Lower leg skin (tissue), 4 donors: Measurements from ENCODE around the gene PLPP4. TPM values are rescaled to one million over a fixed set of nuclear protein-coding genes. Genes with fewer than 3 reads are reported as not detected.

Source experiments
- DNase-seq, 2 donors: peaks; one replicate each; pipeline ENCODE4 v3.0.0-alpha.2; 2019; ENCODE audit warnings: low spot score in 2 of 2
- H3K4me3 ChIP-seq: fragments of 200-600 bp; sonication (generic); 2 replicates; pipeline ENCODE4 v1.5.1; 2017; ENCODE audit warnings: mild to moderate bottlenecking, low read depth; ENCODE audit not compliant: poor library complexity, severe bottlenecking
- CTCF ChIP-seq, 3 donors: fragments of 450-650 bp; IDR thresholded peaks; one replicate each; pipeline ENCODE4 v1.5.1; 2016; ENCODE audit warnings: antibody characterized with exemption in 3 of 3, mild to moderate bottlenecking in 3 of 3, moderate library complexity in 2 of 3
- POLR2A ChIP-seq, 2 donors: fragments of 450-650 bp; IDR thresholded peaks; one replicate each; pipeline ENCODE4 v1.6.1; 2016 to 2017; ENCODE audit warnings: antibody characterized with exemption in 2 of 2, mild to moderate bottlenecking in 1 of 2, moderate library complexity in 1 of 2
- WGBS, 2 donors: methylation state at CpG; one replicate each; pipeline ENCODE4 v1.1.5; 2018; 5-methylcytosine and 5-hydroxymethylcytosine counted together
- intact Hi-C: fragments of 100-400 bp; cut with DNase I; formaldehyde crosslinking; loops from one replicate; pipeline ENCODE4 v1.15.0; 2023; ENCODE audit warnings: low total_unique reads
- total RNA-seq, 4 donors: library from RNA; depleted of rRNA; stranded (reverse); fragments of >200 nt; gene quantifications; one replicate each; pipeline ENCODE4 v1.1.0, GENCODE V29; 2016

The PLPP4 gene
- total RNA-seq, 4 donors from 2014 or later = 0.29 to 0.42 TPM; not detected in 2

- WGBS, 2 donors = 45% methylated on average over 11 of the region's 11 CpGs
- intact Hi-C loops = no loop called here
- no peak for TF ChIP-seq POLR2A (IDR thresholded peaks at IDR 0.05)
- TF ChIP-seq CTCF (IDR thresholded peaks at IDR 0.05) = no peak
- H3K4me3 ChIP-seq = no peak overlapping the region
- no peak for DNase-seq
These were observed 57.1 kb downstream of the PLPP4 start for GRCh38 chr10:120514035-120514620.

- no peak overlapping the region for H3K4me3 ChIP-seq
- 76 to 84% methylated on average over 2 of the region's 2 CpGs for WGBS, 2 donors
- no peak for DNase-seq
- intact Hi-C loops = no loop called here
- TF ChIP-seq CTCF (IDR thresholded peaks at IDR 0.05) (no peak), POLR2A (IDR thresholded peaks at IDR 0.05) (no peak)
These were observed 57.9 kb downstream of the PLPP4 start for GRCh38 chr10:120514959-120515358.

- DNase-seq = no peak
- no peak overlapping the region for H3K4me3 ChIP-seq
- intact Hi-C loops = no loop called here
- TF ChIP-seq POLR2A (IDR thresholded peaks at IDR 0.05) (no peak), CTCF (IDR thresholded peaks at IDR 0.05) (no peak)
- WGBS, 2 donors = 82 to 88% methylated on average over 2 of the region's 2 CpGs
These were observed 58.7 kb downstream of the PLPP4 start for GRCh38 chr10:120515741-120516140.

- TF ChIP-seq CTCF (IDR thresholded peaks at IDR 0.05) (no peak), POLR2A (IDR thresholded peaks at IDR 0.05) (no peak)
- intact Hi-C loops = no loop called here
- DNase-seq = no peak
- no peak overlapping the region for H3K4me3 ChIP-seq
- 85 to 86% methylated on average over 4 of the region's 4 CpGs for WGBS, 2 donors
These were observed 59.4 kb downstream of the PLPP4 start for GRCh38 chr10:120516426-120516825.

- DNase-seq = no peak
- 83% methylated on average over 5 of the region's 5 CpGs for WGBS, 2 donors
- intact Hi-C loops = no loop called here
- no peak overlapping the region for H3K4me3 ChIP-seq
- TF ChIP-seq POLR2A (IDR thresholded peaks at IDR 0.05) (no peak), CTCF (IDR thresholded peaks at IDR 0.05) (no peak)
These were observed 60.2 kb downstream of the PLPP4 start for GRCh38 chr10:120517196-120517595.

GRCh38 chr10:120517881-120518484 lies 61.0 kb downstream of the PLPP4 start:
- DNase-seq = no peak
- WGBS, 2 donors = 84 to 87% methylated on average over 9 of the region's 9 CpGs
- TF ChIP-seq CTCF (IDR thresholded peaks at IDR 0.05) (no peak), POLR2A (IDR thresholded peaks at IDR 0.05) (no peak)
- no peak overlapping the region for H3K4me3 ChIP-seq
- intact Hi-C loops = no loop called here
